NT2/D1 (cell line): ENCODE data around the gene CAV2.
"Not testable (repeated sequence)": the region's sequence is repeated elsewhere in the genome, so short reads cannot be mapped to it uniquely, and the experiment has no call there.

Experiments
- DNase-seq: peaks from one replicate; pipeline ENCODE4 v3.0.0-alpha.2; 2011; ENCODE audit warnings: low read depth, low spot score
- H3K27me3 ChIP-seq: 2 replicates; pipeline ENCODE4 v1.6.0; 2011; ENCODE audit warnings: mild to moderate bottlenecking; ENCODE audit not compliant: insufficient read length, insufficient read depth
- H3K36me3 ChIP-seq: 2 replicates; pipeline ENCODE4 v1.6.1; 2011; ENCODE audit warnings: mild to moderate bottlenecking, low read length, mixed read lengths; ENCODE audit not compliant: insufficient read depth, insufficient read length
- H3K4me1 ChIP-seq: 2 replicates; pipeline ENCODE4 v1.5.1; 2011; ENCODE audit not compliant: insufficient read depth, insufficient read length
- H3K4me3 ChIP-seq: 2 replicates; pipeline ENCODE4 v1.5.1; 2011; ENCODE audit warnings: low read depth; ENCODE audit not compliant: insufficient read length
- H3K9ac ChIP-seq: 2 replicates; pipeline ENCODE4 v1.6.0; 2011; ENCODE audit warnings: low read depth; ENCODE audit not compliant: insufficient read length
- H3K9me3 ChIP-seq: 2 replicates; pipeline ENCODE4 v1.5.1; 2011; ENCODE audit warnings: mild to moderate bottlenecking, low read length; ENCODE audit not compliant: insufficient read depth
- SUZ12 ChIP-seq: IDR thresholded peaks from 2 replicates; pipeline ENCODE4 v1.6.1; 2011; ENCODE audit not compliant: insufficient read length, insufficient read depth; ENCODE audit errors: extremely low read depth
- YY1 ChIP-seq: IDR thresholded peaks from 2 replicates; pipeline ENCODE4 v1.6.1; 2011; ENCODE audit not compliant: insufficient read length, insufficient read depth
- ZNF274 ChIP-seq: IDR thresholded peaks from 2 replicates; pipeline ENCODE4 v1.6.1; 2011; ENCODE audit warnings: mild to moderate bottlenecking, low read depth, low read length

CAV2 gene

GRCh38 chr7:116463956-116464355 lies 35.6 kb upstream of the CAV2 start:
- no peak for DNase-seq
- Histone ChIP-seq H3K36me3 (no peaks in the 10 kb centered on the region), H3K4me3 (no peak overlapping the region), H3K9ac (no peak overlapping the region), H3K27me3 (no peaks in the 10 kb centered on the region), H3K4me1 (no peaks in the 10 kb centered on the region), H3K9me3 (no peaks in the 10 kb centered on the region)
- TF ChIP-seq YY1 = no peak
- no peak for TF ChIP-seq ZNF274
- no peak for TF ChIP-seq SUZ12

DNA sequence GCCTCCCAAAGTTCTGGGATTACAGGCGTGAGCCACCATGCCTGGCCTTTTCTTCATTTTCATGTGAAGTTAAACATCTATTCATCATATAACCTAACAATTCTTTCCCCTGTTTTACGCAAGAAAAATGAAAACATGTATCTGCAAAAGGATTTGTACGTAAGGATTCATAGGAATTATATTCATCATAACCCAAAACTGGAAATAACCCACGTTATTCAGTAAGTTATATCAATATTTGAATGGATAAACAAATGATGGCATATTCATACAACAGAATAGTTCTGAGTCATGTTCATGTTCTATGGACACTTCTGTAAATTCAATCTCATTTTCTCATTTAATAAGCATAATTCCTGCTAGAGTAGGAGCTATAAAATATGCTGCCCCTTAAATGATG lies 35.2 kb upstream of the CAV2 start:
- no peaks in the 10 kb centered on the region for H3K36me3 ChIP-seq
- TF ChIP-seq YY1 = no peak
- no peak for TF ChIP-seq SUZ12
- TF ChIP-seq ZNF274 = no peak
- no peaks in the 10 kb centered on the region for H3K27me3 ChIP-seq
- H3K9ac ChIP-seq = no peak overlapping the region
- H3K4me3 ChIP-seq = no peak overlapping the region
- no peak for DNase-seq
- no peaks in the 10 kb centered on the region for H3K9me3 ChIP-seq
- no peaks in the 10 kb centered on the region for H3K4me1 ChIP-seq

DNA sequence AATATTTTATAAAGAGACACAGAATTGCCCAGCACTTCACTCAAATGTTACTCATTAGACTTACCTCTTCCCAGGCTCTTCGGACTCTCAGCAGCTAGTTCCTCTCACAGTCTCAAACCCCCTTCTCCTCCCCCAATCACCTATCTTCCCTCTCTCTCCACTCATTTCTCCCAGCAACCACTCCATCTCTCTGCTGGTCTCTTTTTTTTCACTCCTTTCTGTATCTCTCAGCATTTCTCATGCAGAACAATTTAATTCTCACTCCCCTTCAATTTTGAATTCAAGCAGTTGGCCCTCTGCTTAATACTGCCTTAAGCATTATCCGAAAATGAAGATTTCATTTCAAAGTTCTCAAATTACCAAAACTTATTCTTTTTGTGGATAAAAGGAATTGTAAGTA lies 34.4 kb upstream of the CAV2 start:
- H3K9ac ChIP-seq = no peak overlapping the region
- no peaks in the 10 kb centered on the region for H3K4me1 ChIP-seq
- no peaks in the 10 kb centered on the region for H3K9me3 ChIP-seq
- no peaks in the 10 kb centered on the region for H3K36me3 ChIP-seq
- no peak overlapping the region for H3K4me3 ChIP-seq
- TF ChIP-seq ZNF274 (no peak), SUZ12 (no peak), YY1 (no peak)
- no peaks in the 10 kb centered on the region for H3K27me3 ChIP-seq
- DNase-seq = no peak

DNA sequence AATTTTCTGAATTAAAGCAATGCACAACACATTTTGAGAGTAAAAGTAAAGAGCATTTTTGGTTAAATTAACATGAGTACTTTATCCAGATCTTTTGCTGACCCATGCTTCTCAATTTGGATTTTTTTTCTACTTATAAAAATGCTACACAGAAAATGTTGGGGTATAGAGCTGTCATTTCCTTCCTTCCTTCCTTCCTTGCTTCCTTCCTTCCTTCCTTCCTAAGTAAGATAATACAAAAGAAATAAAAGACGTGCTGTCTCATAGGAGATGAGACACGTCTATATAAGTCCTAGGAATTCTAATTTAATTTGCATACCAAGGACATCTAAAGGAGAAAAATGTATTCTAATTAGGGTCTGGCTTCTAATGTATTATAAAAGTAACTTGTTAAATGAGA lies 31.0 kb upstream of the CAV2 start:
- Histone ChIP-seq H3K9ac (no peak overlapping the region), H3K9me3 (no peaks in the 10 kb centered on the region), H3K4me1 (no peaks in the 10 kb centered on the region), H3K27me3 (no peaks in the 10 kb centered on the region), H3K4me3 (no peak overlapping the region), H3K36me3 (no peaks in the 10 kb centered on the region)
- no peak for TF ChIP-seq SUZ12
- TF ChIP-seq YY1 = no peak
- TF ChIP-seq ZNF274 = no peak
- no peak for DNase-seq

GRCh38 chr7:116477625-116478024 lies 21.9 kb upstream of the CAV2 start:
- H3K4me1 ChIP-seq = no peaks in the 10 kb centered on the region
- DNase-seq = no peak

GRCh38 chr7:116478834-116479233 lies 20.7 kb upstream of the CAV2 start:
- no peaks in the 10 kb centered on the region for H3K36me3 ChIP-seq
- DNase-seq = no peak
- H3K9ac ChIP-seq = no peak overlapping the region

More at GRCh38 chr7:116477625-116478024, 21.9 kb upstream of the CAV2 start:
- Histone ChIP-seq H3K9ac (no peak overlapping the region), H3K36me3 (no peaks in the 10 kb centered on the region), H3K27me3 (no peaks in the 10 kb centered on the region), H3K9me3 (no peaks in the 10 kb centered on the region; the same call in 1 of the 2 replicates), H3K4me3 (no peak overlapping the region)
- TF ChIP-seq YY1 (no peak), ZNF274 (no peak), SUZ12 (no peak)

DNA sequence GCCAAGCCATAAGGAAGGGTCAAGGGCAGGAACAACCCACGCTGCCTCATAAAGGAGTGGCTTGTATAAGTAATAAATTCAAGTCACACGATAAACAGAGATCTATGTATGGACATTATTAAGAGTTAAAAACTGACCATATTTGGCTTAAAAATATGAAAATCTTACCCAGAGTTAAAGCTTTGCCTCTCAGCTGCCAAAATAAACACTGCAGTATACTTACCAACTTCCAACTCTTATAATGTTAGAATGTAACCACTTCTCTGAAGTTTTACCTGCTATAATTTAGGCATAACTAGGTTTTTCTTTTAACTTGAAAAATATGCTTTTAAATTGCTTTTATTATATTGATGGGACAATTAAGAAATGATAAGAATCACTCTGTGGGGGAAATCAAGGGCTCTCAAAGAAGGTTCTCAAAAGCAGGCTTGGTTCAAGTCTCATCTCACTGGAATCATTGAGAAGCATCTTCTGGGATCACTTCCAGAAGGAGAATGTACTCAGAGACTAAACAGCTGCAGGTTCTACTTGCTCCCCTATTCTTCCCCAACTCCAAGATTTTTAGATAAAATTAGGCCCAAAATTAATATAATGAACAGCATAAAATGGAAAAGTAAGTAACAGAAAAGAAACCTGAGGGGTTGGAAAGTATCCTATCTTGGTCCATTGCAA lies 16.1 kb upstream of the CAV2 start:
- Histone ChIP-seq H3K9me3 (no peaks in the 10 kb centered on the region), H3K27me3 (no peaks in the 10 kb centered on the region), H3K36me3 (no peaks in the 10 kb centered on the region), H3K4me1 (no peaks in the 10 kb centered on the region), H3K9ac (no peak overlapping the region), H3K4me3 (no peak overlapping the region)
- DNase-seq = no peak
- TF ChIP-seq YY1 (no peak), SUZ12 (no peak), ZNF274 (no peak)

More at GRCh38 chr7:116478834-116479233, 20.7 kb upstream of the CAV2 start:
- Histone ChIP-seq H3K9me3 (no peaks in the 10 kb centered on the region; the same call in 1 of the 2 replicates), H3K4me1 (no peaks in the 10 kb centered on the region), H3K27me3 (no peaks in the 10 kb centered on the region), H3K4me3 (no peak overlapping the region)
- TF ChIP-seq ZNF274 (no peak), SUZ12 (no peak), YY1 (no peak)

GRCh38 chr7:116484389-116484788 lies 15.1 kb upstream of the CAV2 start:
- DNase-seq, H3K9ac ChIP-seq, H3K27me3 ChIP-seq: not testable (repeated sequence)

More at GRCh38 chr7:116484389-116484788, 15.1 kb upstream of the CAV2 start:
- not testable (repeated sequence) for H3K9me3 ChIP-seq, H3K4me3 ChIP-seq, H3K36me3 ChIP-seq, H3K4me1 ChIP-seq
